Ishikawa (cell line): ENCODE results near the gene SGMS1.

Experiments used
- CEBPB ChIP-seq: IDR thresholded peaks from 2 replicates; pipeline ENCODE4 v1.6.1; 2012
- CREB1 ChIP-seq: IDR thresholded peaks from 2 replicates; pipeline ENCODE4 v1.6.1; 2012; ENCODE audit warnings: low read depth
- EGR1 ChIP-seq: IDR thresholded peaks from 2 replicates; pipeline ENCODE4 v1.6.1; 2012
- EP300 ChIP-seq: IDR thresholded peaks from 2 replicates; pipeline ENCODE4 v1.6.1; 2012; ENCODE audit warnings: borderline replicate concordance
- FOXM1 ChIP-seq: IDR thresholded peaks from 2 replicates; pipeline ENCODE4 v1.6.1; 2012; ENCODE audit warnings: low read depth, borderline replicate concordance
- NFIC ChIP-seq: IDR thresholded peaks from 2 replicates; pipeline ENCODE4 v1.6.1; 2012
- RAD21 ChIP-seq: IDR thresholded peaks from 2 replicates; pipeline ENCODE4 v1.6.1; 2012; ENCODE audit warnings: low read depth
- TAF1 ChIP-seq: IDR thresholded peaks from 2 replicates; pipeline ENCODE4 v1.6.1; 2012; ENCODE audit warnings: low read depth, mild to moderate bottlenecking
- TCF12 ChIP-seq: IDR thresholded peaks from 2 replicates; pipeline ENCODE4 v1.6.1; 2012; ENCODE audit warnings: low read depth
- TEAD4 ChIP-seq: IDR thresholded peaks from 2 replicates; pipeline ENCODE4 v1.6.1; 2012
- YY1 ChIP-seq: IDR thresholded peaks from 2 replicates; pipeline ENCODE4 v1.6.1; 2012; ENCODE audit warnings: low read depth
- ZBTB7A ChIP-seq: IDR thresholded peaks from 2 replicates; pipeline ENCODE4 v1.6.1; 2012; ENCODE audit warnings: low read depth
- TF ChIP-seq, protein P1 (sequence below): IDR thresholded peaks from 2 replicates; pipeline ENCODE4 v1.6.1; 2012; ENCODE audit warnings: low read depth, mild to moderate bottlenecking
- TF ChIP-seq, protein P2 (sequence below): IDR thresholded peaks from 2 replicates; pipeline ENCODE4 v1.6.1; 2012
- TF ChIP-seq, protein P3 (sequence below): IDR thresholded peaks from 2 replicates; pipeline ENCODE4 v1.6.1; 2012

The SGMS1 gene

DNA sequence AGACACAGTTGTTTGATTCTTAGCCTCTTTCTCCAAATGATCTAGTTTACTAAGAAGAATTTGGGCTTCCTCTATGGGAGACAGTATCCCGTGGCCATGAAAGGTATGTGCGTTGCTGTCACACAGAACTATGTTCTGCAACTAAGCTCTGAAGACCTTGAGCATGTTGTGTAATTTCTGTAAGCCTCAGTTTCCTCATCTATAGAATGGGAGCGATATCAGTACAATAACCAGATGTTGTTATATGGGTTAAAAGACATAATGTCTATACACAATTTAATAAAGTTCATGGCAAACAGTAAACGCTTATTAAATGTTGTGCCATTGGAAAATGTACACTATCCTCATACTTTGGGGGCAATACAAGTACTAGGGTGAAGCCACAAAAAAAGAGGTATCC lies 187.0 kb downstream of the SGMS1 start:
- no peak for TF ChIP-seq TCF12
- no peak for TF ChIP-seq RAD21
- no peak for TF ChIP-seq EGR1
- no peak for TF ChIP-seq ZBTB7A
- TF ChIP-seq YY1, result no peak
- no peak for TF ChIP-seq TEAD4
- TF ChIP-seq, protein P1, sequence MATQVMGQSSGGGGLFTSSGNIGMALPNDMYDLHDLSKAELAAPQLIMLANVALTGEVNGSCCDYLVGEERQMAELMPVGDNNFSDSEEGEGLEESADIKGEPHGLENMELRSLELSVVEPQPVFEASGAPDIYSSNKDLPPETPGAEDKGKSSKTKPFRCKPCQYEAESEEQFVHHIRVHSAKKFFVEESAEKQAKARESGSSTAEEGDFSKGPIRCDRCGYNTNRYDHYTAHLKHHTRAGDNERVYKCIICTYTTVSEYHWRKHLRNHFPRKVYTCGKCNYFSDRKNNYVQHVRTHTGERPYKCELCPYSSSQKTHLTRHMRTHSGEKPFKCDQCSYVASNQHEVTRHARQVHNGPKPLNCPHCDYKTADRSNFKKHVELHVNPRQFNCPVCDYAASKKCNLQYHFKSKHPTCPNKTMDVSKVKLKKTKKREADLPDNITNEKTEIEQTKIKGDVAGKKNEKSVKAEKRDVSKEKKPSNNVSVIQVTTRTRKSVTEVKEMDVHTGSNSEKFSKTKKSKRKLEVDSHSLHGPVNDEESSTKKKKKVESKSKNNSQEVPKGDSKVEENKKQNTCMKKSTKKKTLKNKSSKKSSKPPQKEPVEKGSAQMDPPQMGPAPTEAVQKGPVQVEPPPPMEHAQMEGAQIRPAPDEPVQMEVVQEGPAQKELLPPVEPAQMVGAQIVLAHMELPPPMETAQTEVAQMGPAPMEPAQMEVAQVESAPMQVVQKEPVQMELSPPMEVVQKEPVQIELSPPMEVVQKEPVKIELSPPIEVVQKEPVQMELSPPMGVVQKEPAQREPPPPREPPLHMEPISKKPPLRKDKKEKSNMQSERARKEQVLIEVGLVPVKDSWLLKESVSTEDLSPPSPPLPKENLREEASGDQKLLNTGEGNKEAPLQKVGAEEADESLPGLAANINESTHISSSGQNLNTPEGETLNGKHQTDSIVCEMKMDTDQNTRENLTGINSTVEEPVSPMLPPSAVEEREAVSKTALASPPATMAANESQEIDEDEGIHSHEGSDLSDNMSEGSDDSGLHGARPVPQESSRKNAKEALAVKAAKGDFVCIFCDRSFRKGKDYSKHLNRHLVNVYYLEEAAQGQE, result no peak
- no peak for TF ChIP-seq FOXM1

DNA sequence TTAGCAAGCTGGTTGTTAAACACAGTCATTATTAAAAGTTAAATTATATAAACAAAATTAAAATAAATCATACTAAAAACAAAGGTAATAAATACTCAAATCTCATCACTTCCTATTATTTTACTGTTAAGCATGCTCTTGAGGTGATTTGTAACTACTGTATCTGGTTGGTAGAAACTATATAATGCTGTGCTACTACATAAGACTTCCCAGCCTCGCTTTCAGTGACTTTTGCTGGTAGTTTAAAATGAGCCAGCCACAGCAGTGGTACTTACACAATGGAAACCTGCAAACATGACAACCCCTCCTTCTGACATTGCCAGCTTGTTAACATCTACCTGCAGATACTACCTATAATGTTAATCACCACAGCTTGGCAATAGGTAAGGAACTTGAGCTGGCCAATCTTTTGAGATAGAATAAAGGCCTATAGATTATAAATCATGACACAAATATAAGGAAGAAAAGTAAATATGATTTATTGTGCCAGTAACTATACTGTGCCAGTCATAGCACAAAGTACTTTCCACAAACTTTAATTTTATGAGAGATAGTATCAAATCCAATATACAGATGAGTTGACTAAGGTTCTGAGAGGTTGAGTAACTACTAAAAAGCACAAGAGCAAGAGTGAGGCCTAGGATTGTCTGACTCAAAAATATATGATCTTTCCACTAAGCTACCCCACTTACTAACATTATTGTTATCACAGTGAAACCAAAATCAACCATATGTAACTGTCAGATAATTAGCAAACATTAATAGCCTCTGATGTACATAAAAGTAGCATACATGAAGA lies 191.3 kb downstream of the SGMS1 start:
- no peak for TF ChIP-seq CREB1
- TF ChIP-seq, protein P1, result no peak
- no peak for TF ChIP-seq EP300
- TF ChIP-seq NFIC, result no peak
- no peak for TF ChIP-seq ZBTB7A
- no peak for TF ChIP-seq FOXM1
- TF ChIP-seq TCF12, result no peak
- no peak for TF ChIP-seq RAD21
- TF ChIP-seq TEAD4, result no peak
- TF ChIP-seq TAF1, result no peak
- no peak for TF ChIP-seq EGR1
- no peak for TF ChIP-seq CEBPB
- TF ChIP-seq, protein P2, sequence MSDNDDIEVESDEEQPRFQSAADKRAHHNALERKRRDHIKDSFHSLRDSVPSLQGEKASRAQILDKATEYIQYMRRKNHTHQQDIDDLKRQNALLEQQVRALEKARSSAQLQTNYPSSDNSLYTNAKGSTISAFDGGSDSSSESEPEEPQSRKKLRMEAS, result no peak

DNA sequence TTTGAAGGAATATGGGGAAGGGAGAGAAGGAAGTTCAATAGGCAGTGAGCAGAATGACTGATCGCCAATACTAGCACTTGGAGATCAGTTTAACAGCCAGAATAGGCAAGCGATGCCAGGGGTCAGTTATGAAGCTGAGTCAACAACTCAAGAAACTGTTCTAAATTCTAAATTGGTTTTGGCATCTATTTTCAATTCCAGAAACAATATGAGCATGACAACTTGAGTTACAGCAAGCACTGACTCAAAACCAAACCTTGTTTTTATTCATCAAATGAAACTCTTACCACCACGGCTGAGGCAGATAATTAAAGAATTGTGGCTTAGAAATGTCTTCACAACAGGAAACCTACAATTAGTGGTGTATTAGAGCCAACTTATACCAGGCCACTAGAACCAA lies 192.0 kb downstream of the SGMS1 start:
- TF ChIP-seq, protein P1, result no peak
- TF ChIP-seq NFIC (no peak), EGR1 (no peak), RAD21 (no peak), CREB1 (no peak), FOXM1 (no peak), TEAD4 (no peak), YY1 (no peak), TCF12 (no peak), EP300 (no peak)
- TF ChIP-seq, protein P2, result no peak
- TF ChIP-seq, protein P3, sequence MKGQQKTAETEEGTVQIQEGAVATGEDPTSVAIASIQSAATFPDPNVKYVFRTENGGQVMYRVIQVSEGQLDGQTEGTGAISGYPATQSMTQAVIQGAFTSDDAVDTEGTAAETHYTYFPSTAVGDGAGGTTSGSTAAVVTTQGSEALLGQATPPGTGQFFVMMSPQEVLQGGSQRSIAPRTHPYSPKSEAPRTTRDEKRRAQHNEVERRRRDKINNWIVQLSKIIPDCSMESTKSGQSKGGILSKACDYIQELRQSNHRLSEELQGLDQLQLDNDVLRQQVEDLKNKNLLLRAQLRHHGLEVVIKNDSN, result no peak

DNA sequence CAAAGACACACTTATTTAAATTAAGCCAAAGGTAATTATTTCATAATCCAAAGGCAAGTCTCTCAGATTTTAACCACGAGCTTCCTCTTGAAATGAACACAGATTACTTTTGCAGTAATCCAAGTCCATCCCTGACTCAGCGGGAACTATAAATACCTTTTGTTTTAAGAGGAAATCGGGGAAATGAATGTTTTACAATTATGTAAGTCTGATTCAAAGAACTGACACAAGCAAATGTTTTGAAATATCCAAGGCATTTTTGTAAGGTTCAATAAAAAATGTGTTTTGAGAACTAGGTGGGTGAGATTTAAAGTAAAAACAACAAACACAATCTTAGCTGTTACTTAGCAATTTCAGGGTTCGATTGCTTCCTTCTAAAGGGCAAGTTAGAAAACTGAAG lies 192.6 kb downstream of the SGMS1 start:
- TF ChIP-seq EP300, result no peak

DNA sequence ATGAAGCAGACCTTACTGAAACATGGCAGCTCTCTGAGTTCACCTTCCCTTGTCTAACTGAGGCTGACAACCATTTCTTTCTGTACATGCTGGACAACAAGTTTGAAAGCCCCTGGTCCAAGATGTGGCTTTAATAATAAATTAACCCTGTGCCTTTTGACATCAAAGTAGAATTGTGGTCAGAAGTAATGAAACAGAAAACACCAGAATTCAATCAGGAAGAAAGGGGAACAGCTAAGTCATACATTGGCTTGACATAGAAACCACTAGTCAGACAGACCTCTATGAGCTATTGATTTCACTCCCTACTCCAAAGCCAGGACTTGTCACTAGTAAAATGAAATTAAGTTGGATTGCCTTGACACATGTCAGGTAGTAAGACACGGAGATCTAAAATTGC lies 197.3 kb downstream of the SGMS1 start:
- TF ChIP-seq TCF12 (no peak), TEAD4 (no peak), ZBTB7A (no peak), EGR1 (no peak), TAF1 (no peak), FOXM1 (no peak), RAD21 (no peak), CEBPB (no peak), EP300 (no peak), NFIC (no peak), CREB1 (no peak)
- TF ChIP-seq, protein P3, result no peak
- TF ChIP-seq, protein P2, result no peak
- TF ChIP-seq, protein P1, result no peak
